ENCODE data around the gene WAC. TPM values are rescaled to one million over a fixed set of nuclear protein-coding genes. Genes with fewer than 3 reads are reported as not detected.

Gene WAC
- total and polyA plus RNA-seq, 7 donors, result 39.1 to 180 (median 132) TPM

DNA sequence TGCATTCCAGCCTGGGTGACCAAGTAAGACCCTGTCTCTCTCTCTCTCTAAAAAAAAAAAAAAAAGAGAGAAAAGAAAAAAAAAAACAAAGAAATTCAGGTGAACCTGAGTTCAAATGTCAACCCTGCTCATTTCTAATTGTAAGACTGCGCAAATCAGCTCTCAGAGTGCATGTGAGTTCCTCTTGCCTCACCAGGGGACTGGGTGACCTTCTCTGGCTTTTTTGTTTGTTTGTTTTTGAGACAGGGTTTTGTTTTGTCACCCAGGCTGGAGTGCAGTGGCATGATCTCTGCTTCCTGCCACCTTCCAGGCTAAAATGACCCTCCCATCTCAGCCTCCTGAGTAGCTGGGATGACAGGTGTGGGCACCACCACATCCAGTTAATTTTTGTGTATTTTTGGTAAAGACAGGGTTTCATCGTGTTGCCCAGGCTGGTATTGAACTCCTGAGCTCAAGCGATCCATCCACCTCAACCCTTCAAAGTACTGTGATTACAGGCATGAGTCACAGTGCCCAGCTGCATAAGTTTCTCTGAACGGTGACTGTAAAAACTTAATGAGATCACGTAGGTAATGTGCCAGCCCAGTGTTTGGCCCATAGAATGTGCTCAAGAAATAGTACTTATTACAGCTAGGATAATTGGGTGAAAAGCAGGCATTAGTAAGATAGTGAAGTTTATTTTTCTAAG lies 99.1 kb downstream of the WAC start:
- Histone ChIP-seq H3K4me1 (peaks cover 0 to 8% (median 2%) of the 10 kb centered on the region in 4 donors), H3K4me3 (no peak overlapping the region), H3K9me3 (no peaks in the 10 kb centered on the region), H3K27me3 (no peaks in the 10 kb centered on the region), H3K36me3 (no peaks in the 10 kb centered on the region), H3K27ac (no peak overlapping the region)
- intact Hi-C loops (cut with DNase I), result no loop called here
- no peak for DNase-seq
- TF ChIP-seq POLR2AphosphoS5 (IDR thresholded peaks at IDR 0.05), result no peak
- no peak for TF ChIP-seq EP300 (IDR thresholded peaks at IDR 0.05)
- 45 to 79% methylated on average over 5 of the region's 5 CpGs for WGBS, 2 donors

DNA sequence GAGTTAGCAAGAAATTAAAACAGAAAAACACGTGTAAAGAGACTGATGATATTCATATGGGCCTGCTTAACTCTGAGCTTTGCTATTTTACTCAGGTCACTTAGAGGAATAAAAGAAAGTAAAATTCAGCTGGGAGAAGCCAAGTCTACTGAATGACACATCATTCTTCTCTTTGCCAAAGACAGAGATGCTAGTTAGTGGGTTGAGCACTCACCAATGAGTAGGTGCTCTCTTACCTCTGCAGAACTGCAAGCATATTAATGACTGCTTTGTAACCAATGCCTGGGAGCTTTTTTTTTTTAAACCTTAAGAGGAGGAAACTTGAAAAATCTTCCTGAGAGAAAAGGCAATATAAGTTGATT lies 99.6 kb downstream of the WAC start:
- H3K4me1 ChIP-seq, result peaks cover 0 to 8% (median 2%) of the 10 kb centered on the region in 4 donors
- no peak overlapping the region for H3K27ac ChIP-seq
- no peak for DNase-seq
- WGBS, 2 donors, result 65 to 87% methylated on average over 1 of the region's 1 CpG
- no peaks in the 10 kb centered on the region for H3K9me3 ChIP-seq
- no peaks in the 10 kb centered on the region for H3K27me3 ChIP-seq
- intact Hi-C loops (cut with DNase I), result no loop called here
- TF ChIP-seq, protein P1, sequence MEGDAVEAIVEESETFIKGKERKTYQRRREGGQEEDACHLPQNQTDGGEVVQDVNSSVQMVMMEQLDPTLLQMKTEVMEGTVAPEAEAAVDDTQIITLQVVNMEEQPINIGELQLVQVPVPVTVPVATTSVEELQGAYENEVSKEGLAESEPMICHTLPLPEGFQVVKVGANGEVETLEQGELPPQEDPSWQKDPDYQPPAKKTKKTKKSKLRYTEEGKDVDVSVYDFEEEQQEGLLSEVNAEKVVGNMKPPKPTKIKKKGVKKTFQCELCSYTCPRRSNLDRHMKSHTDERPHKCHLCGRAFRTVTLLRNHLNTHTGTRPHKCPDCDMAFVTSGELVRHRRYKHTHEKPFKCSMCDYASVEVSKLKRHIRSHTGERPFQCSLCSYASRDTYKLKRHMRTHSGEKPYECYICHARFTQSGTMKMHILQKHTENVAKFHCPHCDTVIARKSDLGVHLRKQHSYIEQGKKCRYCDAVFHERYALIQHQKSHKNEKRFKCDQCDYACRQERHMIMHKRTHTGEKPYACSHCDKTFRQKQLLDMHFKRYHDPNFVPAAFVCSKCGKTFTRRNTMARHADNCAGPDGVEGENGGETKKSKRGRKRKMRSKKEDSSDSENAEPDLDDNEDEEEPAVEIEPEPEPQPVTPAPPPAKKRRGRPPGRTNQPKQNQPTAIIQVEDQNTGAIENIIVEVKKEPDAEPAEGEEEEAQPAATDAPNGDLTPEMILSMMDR (IDR thresholded peaks at IDR 0.05), result no peak
- TF ChIP-seq POLR2A (IDR thresholded peaks at IDR 0.05) (no peak), POLR2AphosphoS5 (IDR thresholded peaks at IDR 0.05) (no peak), EP300 (IDR thresholded peaks at IDR 0.05) (no peak)
- no peak overlapping the region for H3K4me3 ChIP-seq
- no peaks in the 10 kb centered on the region for H3K36me3 ChIP-seq

DNA sequence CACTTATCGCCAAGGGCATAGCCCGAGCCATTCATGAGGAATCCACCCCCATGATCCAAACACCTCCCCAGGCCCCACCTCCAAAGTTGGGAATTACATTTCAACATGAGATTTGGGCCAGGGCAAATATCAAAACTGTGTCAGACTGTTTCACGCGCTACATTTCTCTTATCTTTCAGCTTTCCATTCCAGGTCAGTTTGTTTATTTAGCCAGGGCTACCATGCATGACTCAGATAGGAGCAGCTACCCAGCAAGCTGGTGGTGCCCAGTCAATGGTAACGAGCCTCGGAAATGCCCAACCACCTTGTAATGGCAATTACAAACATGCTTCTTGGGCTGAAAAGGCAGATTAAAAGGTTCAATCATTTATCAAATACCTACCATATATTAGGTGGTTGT lies 100.8 kb downstream of the WAC start:
- TF ChIP-seq, protein P1 (IDR thresholded peaks at IDR 0.05), result no peak
- TF ChIP-seq POLR2A (IDR thresholded peaks at IDR 0.05) (no peak), EP300 (IDR thresholded peaks at IDR 0.05) (no peak), POLR2AphosphoS5 (IDR thresholded peaks at IDR 0.05) (no peak)
- intact Hi-C loops (cut with DNase I), result no loop called here
- no peaks in the 10 kb centered on the region for H3K9me3 ChIP-seq
- 88 to 93% methylated on average over 6 of the region's 6 CpGs for WGBS, 2 donors
- no peaks in the 10 kb centered on the region for H3K4me1 ChIP-seq
- no peak overlapping the region for H3K4me3 ChIP-seq
- H3K36me3 ChIP-seq, result no peaks in the 10 kb centered on the region
- no peaks in the 10 kb centered on the region for H3K27me3 ChIP-seq
- DNase-seq, result no peak
- H3K27ac ChIP-seq, result no peak overlapping the region

GRCh38 chr10:28637346-28637745 lies 104.4 kb downstream of the WAC start:
- WGBS, 2 donors, result 83 to 85% methylated on average over 5 of the region's 5 CpGs
- TF ChIP-seq POLR2AphosphoS5 (IDR thresholded peaks at IDR 0.05) (no peak), EP300 (IDR thresholded peaks at IDR 0.05) (no peak), POLR2A (IDR thresholded peaks at IDR 0.05) (no peak)
- TF ChIP-seq, protein P1 (IDR thresholded peaks at IDR 0.05), result no peak
- Histone ChIP-seq H3K36me3 (no peaks in the 10 kb centered on the region), H3K9me3 (no peaks in the 10 kb centered on the region), H3K27me3 (no peaks in the 10 kb centered on the region), H3K27ac (no peak overlapping the region), H3K4me3 (no peak overlapping the region), H3K4me1 (no peaks in the 10 kb centered on the region)
- DNase-seq, result no peak
- intact Hi-C loops (cut with DNase I), result no loop called here

- no peaks in the 10 kb centered on the region for H3K36me3 ChIP-seq
- intact Hi-C loops (cut with DNase I), result no loop called here
- no peaks in the 10 kb centered on the region for H3K9me3 ChIP-seq
- no peak overlapping the region for H3K4me3 ChIP-seq
- DNase-seq, result no peak
- H3K4me1 ChIP-seq, result no peaks in the 10 kb centered on the region
- H3K27me3 ChIP-seq, result no peaks in the 10 kb centered on the region
- H3K27ac ChIP-seq, result no peak overlapping the region
- TF ChIP-seq, protein P1 (IDR thresholded peaks at IDR 0.05), result no peak
- no peak for TF ChIP-seq POLR2AphosphoS5 (IDR thresholded peaks at IDR 0.05)
- no peak for TF ChIP-seq EP300 (IDR thresholded peaks at IDR 0.05)
- no peak for TF ChIP-seq POLR2A (IDR thresholded peaks at IDR 0.05)
Observed at GRCh38 chr10:28638392-28638791, 105.5 kb downstream of the WAC start.
